Measurements from ENCODE around the gene CEP164. TPM values are rescaled to one million over a fixed set of nuclear protein-coding genes. Genes with fewer than 3 reads are reported as not detected.

Gene CEP164
- total and polyA plus RNA-seq, 2 of the 4 experiments (the other 2 are of a cell fraction), result 23.3 to 26.9 TPM

- Histone ChIP-seq H2AK5ac (ENCODE audit: low read depth, low read length) (no peak overlapping the region), H4K20me1 (ENCODE audit: insufficient read depth, low read length) (no peaks in the 10 kb centered on the region), H2BK5ac (ENCODE audit: low read depth, low read length, poor library complexity, severe bottlenecking) (no peak overlapping the region), H3K18ac (ENCODE audit: low read depth, low read length) (no peak overlapping the region), H3K4me2 (ENCODE audit: low read depth, low read length) (no peak overlapping the region), H4K5ac (ENCODE audit: low read depth, low read length) (no peak overlapping the region), H3K4ac (ENCODE audit: low read depth, low read length) (no peak overlapping the region), H2BK20ac (ENCODE audit: low read depth, low read length) (no peak overlapping the region), H3K27ac (ENCODE audit: insufficient read depth, low read length) (no peak overlapping the region), H2AFZ (replicated peaks; ENCODE audit: low read length, poor library complexity) (no peak overlapping the region), H3K4me3 (ENCODE audit: insufficient read depth, low read depth, low read length) (no peak overlapping the region), H2AK9ac (replicated peaks; ENCODE audit: low read depth, low read length, poor library complexity) (no peak overlapping the region), H3K23ac (ENCODE audit: low read depth, low read length) (no peak overlapping the region), H2BK120ac (ENCODE audit: low read depth, low read length) (no peak overlapping the region), H3K9ac (ENCODE audit: low read depth, low read length) (no peak overlapping the region), H2BK15ac (ENCODE audit: low read depth, low read length) (no peak overlapping the region), H3K4me1 (ENCODE audit: control insufficient read depth, insufficient read depth, low read length) (no peaks in the 10 kb centered on the region), H3K56ac (ENCODE audit: extremely low read depth, insufficient read depth, low read length) (no peak overlapping the region), H4K8ac (ENCODE audit: low read depth in 2 of 2, low read length in 2 of 2) (no peak overlapping the region), H3K14ac (replicated peaks; ENCODE audit: low read depth, low read length) (no peak overlapping the region), H3K36me3 (ENCODE audit: control insufficient read depth, insufficient read depth, low read length) (no peaks in the 10 kb centered on the region), H4K91ac (ENCODE audit: insufficient read depth, low read depth, low read length) (no peak overlapping the region), H3K9me1 (ENCODE audit: insufficient read depth, low read length) (no peaks in the 10 kb centered on the region), H3K27me3 (ENCODE audit: control insufficient read depth, insufficient read depth, low read length) (peaks cover 31% of the 10 kb centered on the region), H3K9me3 (ENCODE audit: control insufficient read depth, insufficient read depth, low read length) (no peaks in the 10 kb centered on the region), H3K79me1 (ENCODE audit: low read depth in 1 of 2, low read length in 2 of 2) (no peaks in the 10 kb centered on the region)
- WGBS, 2 experiments (ENCODE audit: extremely low coverage in 2 of 2, insufficient read length in 1 of 2), result no CpG with 5 or more reads among the region's 6 CpGs
- CTCF ChIA-PET, result no interaction called here
- in situ Hi-C loops (cut with MboI; ENCODE audit: low sequenced_read_pairs), result no loop called here
- POLR2A ChIA-PET (ENCODE audit: unreplicated experiment), result no interaction called here
- no peak for TF ChIP-seq RCOR1 (IDR thresholded peaks at IDR 0.05; ENCODE audit: insufficient replicate concordance, low read length)
- TF ChIP-seq MAFK (IDR thresholded peaks at IDR 0.05; ENCODE audit: low read depth, low read length), result no peak
- no peak for TF ChIP-seq MAZ (IDR thresholded peaks at IDR 0.05; ENCODE audit: borderline replicate concordance, low read depth, low read length)
- no peak for TF ChIP-seq NFE2L2 (IDR thresholded peaks at IDR 0.05; ENCODE audit: low read depth, low read length)
- no peak for TF ChIP-seq BHLHE40 (IDR thresholded peaks at IDR 0.05; ENCODE audit: low read depth, low read length)
- no peak for TF ChIP-seq CTCF (conservative IDR thresholded peaks at IDR 0.05; ENCODE audit: low read depth, low read length)
- no peak for TF ChIP-seq SMC3 (IDR thresholded peaks at IDR 0.05; ENCODE audit: low read depth, low read length)
- TF ChIP-seq CEBPB (IDR thresholded peaks at IDR 0.05; ENCODE audit: low read depth, low read length), result no peak
- TF ChIP-seq MXI1 (IDR thresholded peaks at IDR 0.05; ENCODE audit: borderline replicate concordance, low read depth, low read length), result no peak
- no peak for TF ChIP-seq ELK1 (IDR thresholded peaks at IDR 0.05; ENCODE audit: borderline replicate concordance, low read depth, low read length)
- no peak for TF ChIP-seq RAD21 (IDR thresholded peaks at IDR 0.05; ENCODE audit: low read length)
- TF ChIP-seq FOS (IDR thresholded peaks at IDR 0.05; ENCODE audit: low read depth, low read length), result no peak
- BruUV-seq (replicated peaks), result no TSS peak
- dilution Hi-C loops (cut with HindIII; ENCODE audit: low sequenced_read_pairs, unreplicated experiment), result no loop called here
- ATAC-seq (ENCODE audit: low read depth) (no peak), DNase-seq (no peak)
- intact Hi-C loops (cut with micrococcal nuclease), result no loop called here
These were observed 107.7 kb downstream of the CEP164 start for GRCh38 chr11:117435326-117435725.

Data from IMR-90 (cell line).